GM23338 (cell line): Measurements from ENCODE around the gene CLEC3B. TPM values are rescaled to one million over a fixed set of nuclear protein-coding genes. Genes with fewer than 3 reads are reported as not detected.
A peak's percentile ranks its signal among the peaks of the same experiment; 100 is the strongest.

ENCODE experiments used
- ATAC-seq: fragments of 200-7000 bp; cut with Tn5 transposase; 3 replicates; pipeline ENCODE4 v1.9.1; 2020
- DNase-seq: peaks from one replicate; pipeline ENCODE4 v3.0.0-alpha.2; 2015; ENCODE audit warnings: low spot score
- H2AFZ ChIP-seq: fragments of 200-600 bp; sonication (generic); 2 replicates; pipeline ENCODE4 v1.8.0; 2016; ENCODE audit warnings: antibody characterized with exemption, mild to moderate bottlenecking, moderate library complexity
- H3F3A ChIP-seq: fragments of 200-600 bp; sonication (generic); replicated peaks from 2 replicates; pipeline ENCODE4 v1.8.0; 2017; ENCODE audit warnings: antibody characterized with exemption, mixed run types, low read depth
- H3K27ac ChIP-seq: fragments of 200-600 bp; sonication (generic); 2 replicates; pipeline ENCODE4 v1.6.1; 2016; ENCODE audit warnings: low read depth
- H3K27me3 ChIP-seq: fragments of 200-600 bp; sonication (generic); 2 replicates; pipeline ENCODE4 v1.8.0; 2016; ENCODE audit warnings: mild to moderate bottlenecking, mixed run types, moderate library complexity; ENCODE audit not compliant: insufficient read depth
- H3K36me3 ChIP-seq: fragments of 200-600 bp; sonication (generic); 2 replicates; pipeline ENCODE4 v1.8.0; 2016; ENCODE audit warnings: mild to moderate bottlenecking; ENCODE audit not compliant: insufficient read depth
- H3K4me1 ChIP-seq: fragments of 200-600 bp; sonication (generic); 2 replicates; pipeline ENCODE4 v1.8.0; 2016; ENCODE audit warnings: mild to moderate bottlenecking, moderate library complexity; ENCODE audit not compliant: insufficient read depth
- H3K4me2 ChIP-seq: fragments of 200-600 bp; sonication (generic); 2 replicates; pipeline ENCODE4 v1.7.1; 2017; ENCODE audit warnings: mixed run types
- H3K4me3 ChIP-seq: fragments of 200-600 bp; sonication (generic); 2 replicates; pipeline ENCODE4 v1.6.1; 2016; ENCODE audit warnings: mixed run types
- H3K79me2 ChIP-seq: fragments of 200-600 bp; sonication (generic); replicated peaks from 2 replicates; pipeline ENCODE4 v1.8.0; 2017; ENCODE audit warnings: mild to moderate bottlenecking; ENCODE audit not compliant: insufficient read depth
- H3K9me2 ChIP-seq: fragments of 200-600 bp; sonication (generic); 2 replicates; pipeline ENCODE4 v1.8.0; 2017; ENCODE audit not compliant: insufficient read depth
- H4K20me1 ChIP-seq: fragments of 200-600 bp; sonication (generic); replicated peaks from 2 replicates; pipeline ENCODE4 v1.8.0; 2017; ENCODE audit warnings: mild to moderate bottlenecking; ENCODE audit not compliant: insufficient read depth
- H3K27ac Mint-ChIP-seq: 2 replicates; pipeline ENCODE4 v1.8.0; 2020; ENCODE audit warnings: inconsistent platforms, mild to moderate bottlenecking, moderate library complexity, mixed read lengths
- H3K27me3 Mint-ChIP-seq: 3 replicates; pipeline ENCODE4 v1.8.0; 2022; ENCODE audit warnings: low read depth, mild to moderate bottlenecking, moderate library complexity, mixed read lengths, inconsistent platforms; ENCODE audit not compliant: insufficient read depth, poor library complexity
- H3K36me3 Mint-ChIP-seq: 3 replicates; pipeline ENCODE4 v1.8.0; 2021; ENCODE audit warnings: low read depth, mild to moderate bottlenecking, inconsistent platforms, moderate library complexity, mixed read lengths
- H3K4me1 Mint-ChIP-seq: 3 replicates; pipeline ENCODE4 v1.8.0; 2020; ENCODE audit warnings: mild to moderate bottlenecking, inconsistent platforms, mixed read lengths
- H3K4me3 Mint-ChIP-seq: 3 replicates; pipeline ENCODE4 v1.8.0; 2021; ENCODE audit warnings: moderate library complexity, mild to moderate bottlenecking, inconsistent platforms, mixed read lengths
- H3K9me3 Mint-ChIP-seq: 3 replicates; pipeline ENCODE4 v1.8.0; 2020; ENCODE audit warnings: moderate library complexity, mild to moderate bottlenecking, inconsistent platforms, mixed read lengths
- CREB1 ChIP-seq: fragments of 250-450 bp; sonication (Bioruptor Pico); IDR thresholded peaks from 2 replicates; pipeline ENCODE4 v1.5.0; 2020; ENCODE audit warnings: low read depth, mild to moderate bottlenecking, moderate library complexity
- CTCF ChIP-seq, 2 experiments: fragments of 200-600 bp in 1 of 2; sonication (generic) in 1 of 2; conservative IDR thresholded peaks; 2 replicates each; pipeline versions ENCODE4 v1.5.1 to v1.6.1; 2016 to 2017; ENCODE audit warnings: antibody characterized with exemption in 2 of 2, low read depth in 2 of 2, mild to moderate bottlenecking in 2 of 2, moderate library complexity in 1 of 2
- EZH2 ChIP-seq: fragments of 200-600 bp; sonication (generic); IDR thresholded peaks from one replicate; pipeline ENCODE4 v1.8.0; 2017; ENCODE audit warnings: antibody characterized with exemption, mild to moderate bottlenecking, low read depth; ENCODE audit not compliant: unreplicated experiment
- JUNB ChIP-seq: IDR thresholded peaks from one replicate; pipeline ENCODE4 v1.6.1; 2016; ENCODE audit warnings: antibody characterized with exemption; ENCODE audit not compliant: unreplicated experiment
- POLR2AphosphoS5 ChIP-seq: IDR thresholded peaks from 2 replicates; pipeline ENCODE4 v1.6.1; 2016; ENCODE audit warnings: antibody characterized with exemption, low read depth
- REST ChIP-seq: IDR thresholded peaks from one replicate; pipeline ENCODE4 v1.6.1; 2018; ENCODE audit warnings: antibody characterized with exemption; ENCODE audit not compliant: unreplicated experiment
- STAT1 ChIP-seq: IDR thresholded peaks from one replicate; pipeline ENCODE4 v1.6.1; 2016; ENCODE audit warnings: antibody characterized with exemption; ENCODE audit not compliant: unreplicated experiment
- ZNF114 ChIP-seq: fragments of 250-450 bp; sonication (Bioruptor Pico); IDR thresholded peaks from 2 replicates; pipeline ENCODE4 v1.5.0; 2020; ENCODE audit warnings: mild to moderate bottlenecking, moderate library complexity
- ZNF331 ChIP-seq: fragments of 250-450 bp; sonication (Bioruptor Pico); IDR thresholded peaks from 2 replicates; pipeline ENCODE4 v1.5.0; 2020; ENCODE audit warnings: low read depth, mild to moderate bottlenecking, moderate library complexity
- polyA plus RNA-seq: library from polyadenylated mRNA; unstranded; fragments of >200 nt; fragmentation: Nextera tagmentation; extraction: Ambion mirVana; gene quantifications from 2 replicates; pipeline ENCODE4 v1.2.1, GENCODE V29; 2016
- total RNA-seq: library from RNA; depleted of rRNA; stranded (reverse); fragments of >200 nt; shearing (Covaris generic); gene quantifications from 2 replicates; pipeline ENCODE4 v1.2.3, GENCODE V29; 2014

The CLEC3B gene
- total and polyA plus RNA-seq, 2 experiments from 2014 or later: not detected

DNA sequence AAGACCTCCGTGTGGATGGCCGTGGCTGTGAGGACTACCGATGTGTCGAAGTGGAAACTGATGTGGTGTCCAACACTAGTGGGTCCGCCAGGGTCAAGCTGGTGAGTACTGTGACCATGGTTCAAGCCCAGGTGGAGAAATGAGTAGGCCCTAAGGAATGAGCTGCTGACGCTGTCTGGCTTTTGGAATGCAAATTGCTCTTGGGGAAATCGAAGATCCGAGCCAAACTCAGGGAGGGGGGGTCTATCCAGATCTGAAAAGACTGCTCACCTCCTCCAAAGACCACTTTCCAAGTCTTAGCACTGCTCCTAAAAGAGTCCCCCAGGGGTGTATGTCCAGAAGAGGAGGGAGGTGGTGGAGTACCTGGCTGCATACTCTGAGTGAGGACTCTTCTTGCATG lies 37.0 kb upstream of the CLEC3B start:
- Histone ChIP-seq H3K79me2 (peaks cover 78% of the 10 kb centered on the region), H3K4me3 (no peak overlapping the region), H3K27ac (no peak overlapping the region), H2AFZ (no peak overlapping the region), H3K9me2 (peaks cover 4% of the 10 kb centered on the region; the same call in 1 of the 2 replicates), H3K36me3 (peaks cover 12% of the 10 kb centered on the region; the same call in 1 of the 2 replicates), H3F3A (0 out of 2 replicates have a peak, but pooled peaks cover 4% of the 10 kb centered on the region), H3K27me3 (no peaks in the 10 kb centered on the region), H4K20me1 (peaks cover 22% of the 10 kb centered on the region), H3K4me1 (peaks cover 22% of the 10 kb centered on the region), H3K4me2 (0 out of 2 replicates have a peak overlapping the region, but pooled peaks have one; percentile 35)
- Mint-ChIP-seq H3K36me3 (peaks cover 80% of the 10 kb centered on the region), H3K4me3 (no peak overlapping the region; the same call in 2 of the 3 replicates), H3K4me1 (peaks cover 36% of the 10 kb centered on the region), H3K9me3 (peaks cover 24% of the 10 kb centered on the region), H3K27me3 (peaks cover 3% of the 10 kb centered on the region), H3K27ac (peak overlapping the region; percentile 41)
- DNase-seq (peak; percentile 12), ATAC-seq (no peak)
- TF ChIP-seq EZH2: no peak
- TF ChIP-seq CTCF (conservative IDR thresholded peaks at IDR 0.05; ENCODE audit: low read depth in 2 of 2): no peak
- no peak for TF ChIP-seq ZNF114
- no peak for TF ChIP-seq CREB1
- TF ChIP-seq JUNB: no peak
- TF ChIP-seq ZNF331: no peak
- no peak for TF ChIP-seq REST

DNA sequence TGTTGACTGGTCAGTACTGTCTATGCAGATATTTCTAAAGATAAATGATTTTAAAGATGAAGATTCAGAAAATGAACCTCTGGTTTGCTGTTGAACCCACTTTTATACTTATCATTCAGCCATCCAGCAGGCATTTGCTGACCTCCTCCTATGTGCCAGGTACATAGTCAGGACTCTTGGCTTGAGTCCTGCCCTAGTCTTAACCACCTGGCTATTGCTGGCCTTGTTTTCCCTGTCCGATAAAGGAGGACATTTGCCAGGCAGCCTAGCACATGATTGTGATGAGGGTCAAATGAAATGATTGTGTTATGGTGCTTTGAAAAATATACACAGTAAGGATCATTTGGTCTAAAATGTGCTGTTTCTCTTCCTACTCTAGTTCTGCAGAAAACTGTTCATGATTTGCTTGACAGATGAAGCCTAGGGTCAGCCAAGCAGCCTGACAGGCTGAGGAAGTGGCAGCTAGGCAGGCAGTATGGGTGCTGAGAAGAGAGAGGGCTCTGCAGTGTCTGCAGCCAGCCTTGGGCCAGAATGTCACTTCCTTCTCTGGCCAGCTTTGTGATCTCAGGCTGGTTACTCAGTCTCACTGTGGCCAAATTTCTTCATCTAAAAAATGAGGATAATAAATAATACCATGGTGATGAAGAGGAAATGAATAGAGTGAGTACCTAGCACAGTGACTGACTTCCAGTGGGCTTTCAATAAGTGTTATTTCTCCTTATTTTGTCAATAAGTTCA lies 36.3 kb upstream of the CLEC3B start:
- Histone ChIP-seq H3K27ac (no peak overlapping the region), H3K79me2 (peaks cover 78% of the 10 kb centered on the region), H3K4me1 (peaks cover 28% of the 10 kb centered on the region), H2AFZ (no peak overlapping the region), H4K20me1 (peaks cover 23% of the 10 kb centered on the region), H3K9me2 (peaks cover 4% of the 10 kb centered on the region; the same call in 1 of the 2 replicates), H3K27me3 (no peaks in the 10 kb centered on the region), H3K4me2 (no peak overlapping the region), H3K4me3 (no peak overlapping the region), H3F3A (0 out of 2 replicates have a peak, but pooled peaks cover 4% of the 10 kb centered on the region), H3K36me3 (peaks cover 12% of the 10 kb centered on the region; the same call in 1 of the 2 replicates)
- peak overlapping the region; percentile 41 for H3K27ac Mint-ChIP-seq
- peaks cover 82% of the 10 kb centered on the region for H3K36me3 Mint-ChIP-seq
- ATAC-seq (no peak), DNase-seq (no peak)
- peaks cover 21% of the 10 kb centered on the region for H3K9me3 Mint-ChIP-seq
- peaks cover 43% of the 10 kb centered on the region for H3K4me1 Mint-ChIP-seq
- H3K4me3 Mint-ChIP-seq: no peak overlapping the region
- H3K27me3 Mint-ChIP-seq: peaks cover 3% of the 10 kb centered on the region
- no peak for TF ChIP-seq POLR2AphosphoS5
- TF ChIP-seq ZNF331: no peak
- TF ChIP-seq STAT1: no peak
